Activated CD4-positive, alpha-beta T cell treated with anti-CD3 and anti-CD28 coated beads, Interleukin-2, amount 10 ng/mL, durations not matched to agents 24 days and 14 days (primary cell): ENCODE data around the gene NBPF15. TPM values are rescaled to one million over a fixed set of nuclear protein-coding genes. Genes with fewer than 3 reads are reported as not detected.
"Not testable (repeated sequence)": the region's sequence is repeated elsewhere in the genome, so short reads cannot be mapped to it uniquely, and the experiment has no call there.

Experiments used
- DNase-seq: peaks from one replicate; pipeline ENCODE4 v3.0.0; 2022
- H3K27ac Mint-ChIP-seq: one replicate; pipeline ENCODE4 v1.8.0; 2022; ENCODE audit warnings: mild to moderate bottlenecking, mixed read lengths
- H3K27me3 Mint-ChIP-seq: one replicate; pipeline ENCODE4 v1.8.0; 2022; ENCODE audit warnings: mixed read lengths
- H3K36me3 Mint-ChIP-seq: one replicate; pipeline ENCODE4 v1.8.0; 2022; ENCODE audit warnings: low read depth, mild to moderate bottlenecking, mixed read lengths
- H3K4me1 Mint-ChIP-seq: one replicate; pipeline ENCODE4 v1.8.0; 2021; ENCODE audit warnings: mixed read lengths
- H3K4me3 Mint-ChIP-seq: one replicate; pipeline ENCODE4 v1.8.0; 2022; ENCODE audit warnings: mild to moderate bottlenecking, moderate library complexity, mixed read lengths
- H3K9me3 Mint-ChIP-seq: one replicate; pipeline ENCODE4 v1.8.0; 2021; ENCODE audit warnings: mixed read lengths
- intact Hi-C: fragments of 100-400 bp; cut with micrococcal nuclease; formaldehyde crosslinking; loops from one replicate; pipeline ENCODE4 v1.15.1; 2023
- total RNA-seq: library from RNA; stranded (reverse); gene quantifications from 2 replicates; pipeline ENCODE4 v1.2.3, GENCODE V29; 2022

The NBPF15 gene, protein sequence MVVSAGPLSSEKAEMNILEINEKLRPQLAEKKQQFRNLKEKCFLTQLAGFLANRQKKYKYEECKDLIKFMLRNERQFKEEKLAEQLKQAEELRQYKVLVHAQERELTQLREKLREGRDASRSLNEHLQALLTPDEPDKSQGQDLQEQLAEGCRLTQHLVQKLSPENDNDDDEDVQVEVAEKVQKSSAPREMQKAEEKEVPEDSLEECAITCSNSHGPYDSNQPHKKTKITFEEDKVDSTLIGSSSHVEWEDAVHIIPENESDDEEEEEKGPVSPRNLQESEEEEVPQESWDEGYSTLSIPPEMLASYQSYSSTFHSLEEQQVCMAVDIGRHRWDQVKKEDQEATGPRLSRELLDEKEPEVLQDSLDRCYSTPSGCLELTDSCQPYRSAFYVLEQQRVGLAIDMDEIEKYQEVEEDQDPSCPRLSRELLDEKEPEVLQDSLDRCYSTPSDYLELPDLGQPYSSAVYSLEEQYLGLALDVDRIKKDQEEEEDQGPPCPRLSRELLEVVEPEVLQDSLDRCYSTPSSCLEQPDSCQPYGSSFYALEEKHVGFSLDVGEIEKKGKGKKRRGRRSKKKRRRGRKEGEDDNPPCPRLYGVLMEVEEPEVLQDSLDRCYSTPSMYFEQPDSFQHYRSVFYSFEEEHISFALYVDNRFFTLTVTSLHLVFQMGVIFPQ
- 23.2 and 26.3 TPM in 2 replicates for total RNA-seq

DNA sequence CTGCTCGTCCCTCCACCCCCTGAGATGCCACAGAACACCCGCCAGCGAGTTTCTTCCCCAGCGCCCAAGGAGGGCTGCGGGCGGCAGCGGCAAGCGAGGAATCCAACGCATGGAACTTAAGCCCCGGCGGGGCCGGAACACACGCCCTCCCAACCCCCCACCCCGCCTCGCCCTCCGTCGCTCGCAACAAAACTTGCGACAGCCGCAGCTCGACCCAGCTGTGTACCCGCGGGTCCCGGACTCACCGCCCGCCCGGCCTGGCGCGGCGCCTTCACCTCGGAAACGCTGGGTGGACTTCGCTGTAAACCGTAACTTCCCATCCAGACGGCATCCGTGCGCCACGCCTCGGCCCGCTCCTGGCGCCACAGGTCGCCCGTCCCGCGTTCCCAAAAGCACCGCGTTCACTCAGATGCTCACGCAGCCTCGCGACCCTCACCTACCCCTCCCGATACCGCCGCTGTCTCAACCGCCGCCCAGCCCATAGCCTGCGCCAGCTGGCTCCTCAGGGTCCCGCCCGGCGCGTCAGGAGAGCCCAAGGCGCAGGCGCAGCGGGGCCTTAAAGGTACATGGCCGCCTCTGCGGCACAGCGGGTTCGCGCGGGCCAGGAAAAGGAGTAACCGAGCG is at the start of gene NBPF15:
Gene NBPF15 (minus strand): TSS at position 534 of the 624 bp plus-strand sequence. CDS start 21,666 bp downstream, outside the sequence.
- H3K27me3 Mint-ChIP-seq, H3K9me3 Mint-ChIP-seq, intact Hi-C loops, H3K36me3 Mint-ChIP-seq, H3K4me1 Mint-ChIP-seq: not testable (repeated sequence)
- Mint-ChIP-seq H3K4me3 (peak within 1 kb of the TSS; percentile 99), H3K27ac (peak within 1 kb of the TSS; percentile 91)
- peak; percentile 93 for DNase-seq

DNA sequence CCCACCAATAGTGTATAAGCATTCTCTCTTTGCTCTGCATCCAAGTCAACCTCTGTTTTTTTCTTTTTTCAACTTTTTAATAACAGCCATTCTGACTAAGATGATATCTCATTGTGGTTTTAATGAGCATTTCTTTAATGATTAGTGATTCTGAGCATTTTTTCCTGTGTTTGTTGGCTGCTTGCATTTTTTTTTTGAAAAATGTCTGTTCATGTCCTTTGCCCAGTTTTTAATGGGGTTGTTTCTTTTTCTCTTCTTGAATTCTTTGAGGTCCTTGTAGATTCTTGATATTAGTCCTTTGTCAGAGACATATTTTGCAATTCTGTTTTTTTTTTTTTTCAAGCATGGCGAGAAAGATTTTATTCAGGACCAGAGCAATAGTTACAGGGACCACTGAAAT is 35.0 kb upstream of the NBPF15 start:
- intact Hi-C loops: not testable (repeated sequence)

DNA sequence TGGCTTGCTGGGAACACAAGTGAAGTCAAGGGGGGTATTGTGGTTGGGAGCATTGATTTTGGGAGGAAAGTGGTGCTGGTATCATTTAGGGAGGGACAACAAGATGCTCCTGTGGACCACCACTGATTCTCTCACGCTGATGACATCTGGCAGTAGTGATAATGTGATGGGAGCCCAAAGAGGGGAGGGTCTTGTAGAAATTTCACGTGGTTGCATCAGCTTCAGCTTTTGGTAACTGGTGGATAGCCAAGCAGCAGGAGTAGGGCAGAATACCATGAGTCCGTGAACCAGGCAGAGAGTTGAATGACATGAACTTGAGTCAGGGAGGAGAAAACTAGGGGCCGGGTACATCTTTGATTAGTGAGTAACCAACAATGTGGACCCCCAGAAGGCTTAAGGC is 32.7 kb upstream of the NBPF15 start:
- H3K4me1 Mint-ChIP-seq, H3K27ac Mint-ChIP-seq: not testable (repeated sequence)

More for the DNA sequence above, 35.0 kb upstream of the NBPF15 start:
- H3K9me3 Mint-ChIP-seq, DNase-seq, H3K27ac Mint-ChIP-seq, H3K36me3 Mint-ChIP-seq, H3K4me3 Mint-ChIP-seq, H3K4me1 Mint-ChIP-seq, H3K27me3 Mint-ChIP-seq: not testable (repeated sequence)

DNA sequence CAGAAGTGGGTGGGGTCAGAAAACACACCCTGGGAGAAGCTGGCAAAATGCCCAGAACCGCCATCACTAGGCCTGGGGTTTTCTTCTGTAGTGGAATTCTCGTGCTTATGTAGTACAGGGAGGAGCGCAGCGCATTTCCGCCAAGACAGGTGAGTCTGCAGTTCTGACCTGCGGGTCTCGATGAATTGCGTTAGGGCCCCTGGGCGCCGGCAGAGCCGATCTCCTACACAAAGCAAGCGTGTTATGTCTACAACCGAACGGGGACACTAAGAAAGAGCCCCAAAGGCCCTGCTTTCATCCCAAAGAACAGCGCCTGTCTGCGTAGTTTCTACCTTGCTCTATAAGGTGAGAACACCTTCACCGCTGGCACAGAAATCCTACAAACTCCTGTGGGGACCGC is 28.9 kb upstream of the NBPF15 start:
- H3K4me3 Mint-ChIP-seq: peak overlapping the region; percentile 51
- H3K36me3 Mint-ChIP-seq, H3K27me3 Mint-ChIP-seq, H3K27ac Mint-ChIP-seq, H3K4me1 Mint-ChIP-seq, H3K9me3 Mint-ChIP-seq, intact Hi-C loops: not testable (repeated sequence)
- DNase-seq: peak; percentile 68

More for the DNA sequence above, 32.7 kb upstream of the NBPF15 start:
- H3K27me3 Mint-ChIP-seq, H3K36me3 Mint-ChIP-seq, DNase-seq, H3K4me3 Mint-ChIP-seq, intact Hi-C loops, H3K9me3 Mint-ChIP-seq: not testable (repeated sequence)

DNA sequence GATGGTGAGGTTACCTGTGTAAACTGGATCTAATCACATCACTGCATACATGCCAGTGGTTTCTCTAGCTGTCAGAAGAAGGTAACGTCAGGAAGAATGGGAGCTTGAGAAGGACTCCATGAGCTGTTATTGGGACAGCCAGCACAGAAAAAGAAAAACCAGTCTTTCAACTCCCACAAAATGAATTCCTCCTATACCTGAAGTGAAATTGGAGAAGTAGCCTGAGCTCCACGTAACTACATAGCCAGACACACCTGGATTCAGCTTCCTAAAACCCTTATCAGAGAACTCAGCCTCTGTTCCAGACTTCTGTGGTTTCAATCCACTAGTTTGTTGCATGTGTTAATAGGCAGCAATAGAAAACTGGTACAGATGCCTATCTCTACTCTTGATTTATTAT is 25.5 kb upstream of the NBPF15 start:
- H3K27ac Mint-ChIP-seq, intact Hi-C loops, H3K36me3 Mint-ChIP-seq, H3K27me3 Mint-ChIP-seq, H3K9me3 Mint-ChIP-seq, H3K4me1 Mint-ChIP-seq, DNase-seq, H3K4me3 Mint-ChIP-seq: not testable (repeated sequence)

DNA sequence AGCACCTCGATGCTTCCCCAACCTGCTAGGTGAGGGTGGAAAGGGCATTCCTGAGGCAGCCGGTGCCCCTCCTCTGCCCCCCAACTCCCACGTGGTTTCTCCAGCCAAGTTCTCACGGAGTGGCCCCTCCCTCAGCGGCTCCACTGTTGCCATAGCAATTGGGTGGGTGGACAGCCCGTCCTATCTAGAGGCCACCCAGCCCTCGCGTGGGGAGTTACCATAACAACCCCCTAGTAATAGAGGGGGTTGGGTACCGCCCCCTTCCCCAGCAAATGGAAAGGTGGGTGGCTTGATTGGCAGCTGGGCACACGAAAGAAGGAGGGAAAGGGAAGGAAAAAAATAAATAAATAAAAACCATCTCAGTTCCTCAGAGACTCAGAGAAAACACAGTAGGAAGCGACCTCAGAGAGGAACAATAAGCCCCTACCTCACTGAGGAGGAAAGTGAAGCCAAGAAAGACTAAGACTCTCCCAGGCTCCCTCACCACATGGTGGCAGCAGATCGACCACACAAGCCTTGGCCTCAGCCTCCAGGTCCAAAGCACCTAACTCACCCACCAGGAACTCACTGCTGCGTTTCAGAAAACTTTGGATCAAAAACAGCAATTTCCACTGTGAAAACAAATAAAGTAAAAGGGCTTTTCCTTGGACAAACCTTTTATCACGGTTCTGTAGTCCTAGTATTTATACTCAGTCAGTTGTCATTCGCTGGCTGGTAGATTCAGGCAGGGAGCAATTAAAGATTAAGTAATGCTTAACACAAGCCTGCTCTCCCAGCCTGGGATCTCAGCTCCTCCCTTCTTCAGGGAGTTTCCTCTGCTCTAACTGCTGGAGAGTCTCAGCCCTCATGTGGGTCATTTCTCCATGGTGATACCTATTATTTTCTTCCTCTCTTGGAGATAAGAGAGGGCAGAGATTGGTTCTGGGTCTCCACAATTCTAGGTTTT is 23.9 kb upstream of the NBPF15 start:
- H3K36me3 Mint-ChIP-seq, H3K27me3 Mint-ChIP-seq, H3K4me1 Mint-ChIP-seq, H3K4me3 Mint-ChIP-seq, H3K27ac Mint-ChIP-seq, H3K9me3 Mint-ChIP-seq, intact Hi-C loops, DNase-seq: not testable (repeated sequence)

DNA sequence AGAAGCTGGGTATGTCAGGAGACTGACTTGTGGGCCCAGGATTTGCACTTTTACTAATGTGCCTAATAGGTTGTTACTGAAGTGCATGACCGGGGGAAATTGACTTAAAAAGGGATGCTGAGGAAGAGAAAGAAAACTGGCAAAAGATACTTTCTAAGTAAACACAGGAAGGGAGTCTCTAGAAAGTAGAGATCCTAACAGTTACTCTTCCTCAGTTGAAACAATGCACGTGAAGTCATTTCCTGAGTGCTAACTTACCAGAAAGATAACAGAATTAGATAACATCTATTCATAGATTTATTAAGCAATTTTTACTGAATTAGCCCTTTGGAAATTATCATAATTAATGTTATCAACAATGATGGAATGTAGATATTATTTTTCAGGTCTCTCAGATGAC is 12.4 kb upstream of the NBPF15 start:
- DNase-seq, H3K27ac Mint-ChIP-seq, H3K9me3 Mint-ChIP-seq, H3K4me3 Mint-ChIP-seq, H3K36me3 Mint-ChIP-seq, H3K27me3 Mint-ChIP-seq, intact Hi-C loops, H3K4me1 Mint-ChIP-seq: not testable (repeated sequence)

DNA sequence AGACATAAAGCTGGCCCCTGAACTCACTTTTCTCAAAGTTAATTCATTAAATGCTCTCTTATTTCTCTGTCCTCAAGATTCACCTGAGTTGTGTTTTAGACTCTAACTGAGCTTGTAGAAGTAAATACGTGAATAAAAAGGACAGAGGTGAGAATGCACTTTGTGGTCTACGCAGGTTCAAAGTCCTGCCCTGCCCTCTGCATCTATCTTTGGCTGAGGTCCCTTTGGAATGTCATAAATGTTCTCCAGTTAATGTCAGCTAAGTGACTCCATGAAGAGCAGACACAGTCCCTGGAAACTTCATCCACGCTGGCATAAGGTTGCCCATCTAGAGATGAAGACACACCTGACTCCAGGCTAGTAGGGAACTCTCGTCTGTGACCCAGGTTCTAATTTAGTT is 10.0 kb upstream of the NBPF15 start:
- H3K36me3 Mint-ChIP-seq, DNase-seq, intact Hi-C loops, H3K4me3 Mint-ChIP-seq, H3K9me3 Mint-ChIP-seq, H3K27ac Mint-ChIP-seq, H3K27me3 Mint-ChIP-seq, H3K4me1 Mint-ChIP-seq: not testable (repeated sequence)

DNA sequence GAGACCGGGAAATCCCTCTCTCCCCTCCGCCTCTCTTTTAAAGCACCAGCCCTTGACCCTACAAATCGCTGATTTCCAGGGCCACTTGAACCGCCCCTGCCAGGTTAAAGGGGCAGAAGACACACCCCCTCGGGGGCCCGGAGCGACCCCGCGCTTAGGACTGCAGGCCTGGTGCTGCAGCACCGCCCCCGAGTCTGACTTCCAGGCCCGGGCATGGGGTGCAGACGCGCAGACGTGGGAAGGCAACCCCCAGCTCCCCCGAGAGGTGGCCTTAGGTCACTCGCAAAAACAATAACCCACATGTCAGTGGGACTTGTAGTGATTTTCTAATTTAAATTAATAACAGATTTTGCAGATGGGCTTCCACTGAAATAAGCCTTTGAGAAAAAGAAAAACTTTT is 309 bp upstream of the NBPF15 start:
- H3K4me1 Mint-ChIP-seq, intact Hi-C loops, H3K27ac Mint-ChIP-seq, DNase-seq, H3K36me3 Mint-ChIP-seq, H3K27me3 Mint-ChIP-seq, H3K9me3 Mint-ChIP-seq: not testable (repeated sequence)
- peak overlapping the region; percentile 99 for H3K4me3 Mint-ChIP-seq

DNA sequence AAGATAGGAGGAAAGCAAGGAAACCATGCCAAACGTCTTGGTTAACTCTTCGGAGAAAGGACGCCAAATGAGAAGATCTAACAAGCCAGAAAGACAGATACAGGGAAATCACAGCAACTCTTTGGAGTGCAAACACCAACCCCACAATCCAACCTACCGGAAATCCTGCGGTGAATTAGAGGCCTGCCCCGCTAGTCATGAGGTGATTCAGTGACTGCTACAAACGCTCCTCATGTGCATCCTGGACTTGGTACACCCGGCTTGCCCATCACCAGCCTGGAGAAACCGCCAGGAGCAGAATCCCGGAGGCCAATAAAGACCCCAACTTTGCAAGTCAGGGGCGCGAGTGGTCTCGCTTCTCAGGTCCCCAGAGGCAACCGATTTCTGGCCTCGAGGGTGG is 783 bp downstream of the NBPF15 start:
- H3K4me1 Mint-ChIP-seq, H3K27ac Mint-ChIP-seq, H3K9me3 Mint-ChIP-seq, H3K36me3 Mint-ChIP-seq, H3K27me3 Mint-ChIP-seq, intact Hi-C loops: not testable (repeated sequence)
- DNase-seq: peak; percentile 71
- H3K4me3 Mint-ChIP-seq: peak overlapping the region; percentile 99

DNA sequence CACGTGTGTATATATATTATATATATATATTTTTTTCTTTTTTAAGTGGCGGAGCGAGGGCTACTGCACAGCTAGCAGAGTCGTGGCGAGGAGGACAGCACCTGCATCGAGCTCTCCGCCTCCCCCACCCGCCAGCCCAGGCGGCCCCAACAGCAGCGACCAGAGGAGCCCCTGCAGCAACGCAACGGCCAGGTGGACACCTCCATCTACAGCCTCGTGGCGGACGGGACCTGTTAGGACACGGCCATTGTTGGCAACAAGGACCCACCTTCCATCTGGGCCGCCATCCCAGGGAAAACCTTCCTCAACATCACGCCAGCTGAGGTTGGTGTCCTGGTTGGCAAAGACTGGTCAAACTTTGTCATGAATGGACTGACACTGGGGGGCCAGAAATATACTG is 19.1 kb downstream of the NBPF15 start:
- intact Hi-C loops, DNase-seq, H3K36me3 Mint-ChIP-seq, H3K4me1 Mint-ChIP-seq, H3K4me3 Mint-ChIP-seq, H3K27ac Mint-ChIP-seq, H3K9me3 Mint-ChIP-seq, H3K27me3 Mint-ChIP-seq: not testable (repeated sequence)

DNA sequence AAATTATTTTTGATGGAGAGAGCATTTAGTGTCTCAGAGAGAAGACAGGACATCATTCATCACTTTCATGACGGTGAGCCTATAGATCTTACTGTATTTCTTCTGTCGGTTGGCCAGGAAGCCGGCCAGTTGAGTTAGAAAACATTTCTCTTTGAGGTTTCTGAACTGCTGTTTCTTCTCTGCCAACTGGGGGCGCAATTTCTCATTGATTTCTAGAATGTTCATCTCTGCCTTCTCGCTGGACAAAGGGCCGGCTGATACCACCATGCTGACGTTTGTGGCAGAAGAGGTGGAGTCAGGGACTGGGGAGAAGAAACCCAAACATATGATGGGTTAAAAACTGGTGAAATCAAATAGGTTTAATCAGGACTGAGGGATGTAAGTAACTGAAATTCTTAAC is 21.7 kb downstream of the NBPF15 start:
- H3K4me1 Mint-ChIP-seq, H3K36me3 Mint-ChIP-seq, intact Hi-C loops, H3K27ac Mint-ChIP-seq, H3K27me3 Mint-ChIP-seq, H3K9me3 Mint-ChIP-seq, H3K4me3 Mint-ChIP-seq: not testable (repeated sequence)
- peak; percentile 62 for DNase-seq

DNA sequence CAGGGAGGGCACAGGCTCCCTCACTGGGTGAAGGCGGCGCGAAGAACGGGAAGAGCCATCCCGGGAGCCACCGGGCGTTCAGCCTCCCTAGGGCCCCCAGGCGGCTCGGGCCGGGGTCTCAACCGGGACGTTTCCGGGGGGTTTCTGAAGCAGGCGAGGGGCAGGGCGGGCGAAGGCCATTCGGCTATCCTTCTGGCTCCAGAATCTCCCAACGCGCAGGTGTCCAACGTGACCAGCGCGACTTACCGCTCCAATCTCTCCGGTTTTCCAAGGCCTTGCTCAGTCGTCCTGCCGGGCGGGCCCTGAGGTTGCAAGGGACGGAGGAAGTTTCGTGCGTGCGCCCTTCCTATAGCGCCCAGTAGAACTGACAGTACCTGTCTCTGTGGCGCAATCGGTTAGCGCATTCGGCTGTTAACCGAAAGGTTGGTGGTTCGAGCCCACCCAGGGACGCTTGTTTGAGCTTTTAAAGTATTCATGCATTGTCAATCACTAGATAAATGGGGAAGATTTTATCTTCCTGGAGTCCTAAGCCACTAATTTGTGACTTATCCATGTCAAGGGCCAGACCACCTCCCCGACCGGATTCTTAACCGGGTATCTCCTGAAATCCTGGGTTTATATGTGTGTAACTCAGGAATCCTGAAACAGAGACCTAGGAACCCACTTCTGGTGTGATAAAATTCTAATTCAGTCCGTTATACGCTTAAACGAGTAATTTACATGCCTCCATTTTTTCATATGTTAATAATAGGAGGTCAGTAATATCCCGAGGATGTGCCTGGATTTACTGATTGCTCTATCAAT is 42.4 kb downstream of the NBPF15 start:
- H3K4me1 Mint-ChIP-seq, intact Hi-C loops, H3K27me3 Mint-ChIP-seq, H3K9me3 Mint-ChIP-seq: not testable (repeated sequence)
- peak overlapping the region; percentile 73 for H3K27ac Mint-ChIP-seq
- H3K4me3 Mint-ChIP-seq: peak overlapping the region; percentile 84
- peaks cover 11% of the 10 kb centered on the region for H3K36me3 Mint-ChIP-seq
- DNase-seq: peak; percentile 88
